Superior temporal gyrus (tissue), 1 donor: ENCODE data around the gene ERLIN1.

Source experiments
- DNase-seq: peaks from one replicate; pipeline ENCODE4 v3.0.0-alpha.2; 2016; ENCODE audit errors: extremely low spot score

The ERLIN1 gene

GRCh38 chr10:100185364-100186252, at the start of gene ERLIN1:
Gene ERLIN1, minus strand, starts transcription at chr10:100186029. Its CDS starts 403 bp downstream, at chr10:100185626.
- DNase-seq, result peak; percentile 94

DNA sequence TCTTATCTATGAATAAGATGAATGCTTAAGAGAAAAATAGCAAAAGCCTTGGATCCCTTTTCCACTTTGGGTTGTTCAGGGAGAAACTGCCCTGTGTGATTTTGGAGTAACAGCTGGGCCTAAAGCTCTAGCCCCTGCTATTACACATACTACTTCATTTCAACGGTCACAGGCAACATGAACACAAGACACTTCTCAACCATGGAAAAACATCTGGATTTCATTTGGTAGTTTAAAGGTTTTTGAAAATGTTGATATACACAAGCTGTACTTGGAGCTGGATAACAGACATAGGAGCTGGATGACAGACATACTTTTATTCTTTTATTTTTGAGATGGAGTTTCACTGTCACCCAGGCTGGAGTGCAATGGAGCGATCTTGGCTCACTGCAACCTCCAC, 46.3 kb upstream of the ERLIN1 start:
- no peak for DNase-seq

GRCh38 chr10:100229819-100230422, 44.1 kb upstream of the ERLIN1 start:
- DNase-seq, result no peak

DNA sequence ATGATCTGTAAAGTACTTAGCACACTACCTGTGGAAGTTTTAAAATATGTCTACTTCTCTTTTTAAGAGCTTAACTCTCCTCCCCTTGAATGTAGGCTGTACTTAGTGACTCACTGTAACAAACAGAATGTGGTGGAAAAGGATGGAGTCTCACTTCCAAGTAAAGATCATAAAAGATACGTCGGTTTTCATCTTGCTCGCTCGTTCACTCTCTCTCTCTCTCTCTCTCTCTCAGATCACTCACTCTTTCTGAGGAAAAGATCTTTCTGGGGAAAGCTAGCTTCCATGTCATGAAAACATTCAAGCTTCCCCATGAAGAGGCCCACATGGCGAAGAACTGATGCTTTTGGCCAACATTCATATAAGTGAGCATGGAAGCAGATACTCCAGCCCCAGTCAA, 38.0 kb upstream of the ERLIN1 start:
- DNase-seq, result no peak

- DNase-seq, result no peak
These were observed 36.7 kb upstream of the ERLIN1 start for GRCh38 chr10:100222529-100222928.

DNA sequence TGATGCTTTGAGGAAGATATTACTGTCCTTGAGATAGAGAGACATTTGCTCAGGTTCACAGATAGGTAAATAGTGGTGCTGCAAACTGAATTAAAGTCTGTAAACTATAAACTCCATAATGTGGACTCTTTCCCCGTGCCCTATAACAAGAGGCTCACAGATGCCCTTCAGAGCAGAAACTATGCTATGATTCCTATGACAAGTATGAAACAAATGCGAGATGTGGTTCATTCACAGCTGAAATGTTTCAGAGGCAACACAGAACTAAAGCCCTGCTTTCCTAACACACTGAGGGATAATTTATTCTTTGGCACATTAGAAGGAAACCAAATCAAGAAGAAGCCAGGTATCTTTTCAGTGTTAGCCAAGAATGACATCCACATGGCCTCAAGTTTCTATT, 30.2 kb upstream of the ERLIN1 start:
- DNase-seq, result no peak

GRCh38 chr10:100209303-100209702, 23.5 kb upstream of the ERLIN1 start:
- no peak for DNase-seq

- no peak for DNase-seq
These were observed 22.4 kb upstream of the ERLIN1 start for GRCh38 chr10:100208276-100208675.

- DNase-seq, result no peak
These were observed 18.5 kb upstream of the ERLIN1 start for GRCh38 chr10:100204370-100204769.

- DNase-seq, result no peak
These were observed 15.7 kb upstream of the ERLIN1 start for GRCh38 chr10:100201549-100201948.

- DNase-seq, result no peak
These were observed 8.9 kb upstream of the ERLIN1 start for GRCh38 chr10:100194711-100195110.

DNA sequence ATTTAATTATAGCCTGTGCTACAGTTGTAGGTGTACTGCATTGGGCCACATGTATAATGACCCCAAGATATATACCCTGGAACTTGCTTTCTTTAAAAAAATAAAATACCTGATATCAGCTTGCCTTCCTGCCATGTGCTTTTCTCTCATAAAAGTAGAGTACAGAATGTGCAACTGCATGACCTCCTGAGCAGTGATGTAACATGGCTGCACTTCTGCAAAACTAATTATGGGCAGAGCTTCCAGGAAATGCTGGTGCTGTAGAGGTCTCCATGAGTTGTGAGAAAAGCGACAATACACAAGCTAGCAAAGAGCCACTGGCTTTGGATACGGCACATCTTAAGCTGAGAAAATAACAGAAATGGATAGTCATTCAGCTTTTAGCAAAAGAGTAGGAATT, 6.5 kb upstream of the ERLIN1 start:
- DNase-seq, result no peak

- no peak for DNase-seq
These were observed 704 bp upstream of the ERLIN1 start for GRCh38 chr10:100186253-100187212.

DNA sequence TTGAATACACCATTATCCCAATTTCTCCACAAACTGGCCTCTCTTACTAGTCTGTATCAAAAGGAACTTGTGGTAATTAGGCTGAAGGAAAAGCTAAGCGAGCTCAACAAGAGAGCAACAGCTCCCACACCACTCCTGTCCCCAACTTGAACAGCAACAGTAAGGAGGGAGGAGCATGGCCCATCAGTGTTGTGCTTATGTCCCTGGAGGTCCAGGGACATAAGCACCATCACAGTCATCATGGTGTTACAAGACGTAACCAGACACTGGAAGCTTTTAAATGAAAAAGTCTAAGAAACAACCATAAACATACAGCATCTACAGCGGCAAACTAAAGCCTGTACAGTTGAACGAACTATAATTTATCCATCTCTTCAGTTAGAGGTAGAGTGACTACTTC, 989 bp downstream of the ERLIN1 start:
- DNase-seq, result no peak

GRCh38 chr10:100184426-100184825, 1.4 kb downstream of the ERLIN1 start:
- DNase-seq, result no peak

GRCh38 chr10:100183481-100183880, 2.3 kb downstream of the ERLIN1 start:
- no peak for DNase-seq

DNA sequence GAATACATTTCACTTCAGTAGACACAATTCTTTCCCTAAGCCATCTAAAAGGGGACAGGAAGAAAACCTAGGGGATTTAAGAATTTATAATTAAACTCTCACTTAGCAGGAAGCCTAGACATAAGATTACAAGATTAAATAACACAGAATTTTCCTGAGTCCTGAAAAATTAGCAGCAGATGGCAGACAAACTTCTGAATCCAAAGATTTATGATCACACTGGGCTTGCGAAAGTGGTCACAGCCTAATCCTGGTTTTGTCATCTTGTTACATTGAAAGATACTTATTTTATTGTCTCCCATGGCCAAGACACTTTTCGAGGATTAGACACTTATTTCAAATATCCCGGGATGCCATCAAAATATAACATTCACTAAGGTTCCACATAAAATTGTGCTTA, 2.9 kb downstream of the ERLIN1 start:
- no peak for DNase-seq

DNA sequence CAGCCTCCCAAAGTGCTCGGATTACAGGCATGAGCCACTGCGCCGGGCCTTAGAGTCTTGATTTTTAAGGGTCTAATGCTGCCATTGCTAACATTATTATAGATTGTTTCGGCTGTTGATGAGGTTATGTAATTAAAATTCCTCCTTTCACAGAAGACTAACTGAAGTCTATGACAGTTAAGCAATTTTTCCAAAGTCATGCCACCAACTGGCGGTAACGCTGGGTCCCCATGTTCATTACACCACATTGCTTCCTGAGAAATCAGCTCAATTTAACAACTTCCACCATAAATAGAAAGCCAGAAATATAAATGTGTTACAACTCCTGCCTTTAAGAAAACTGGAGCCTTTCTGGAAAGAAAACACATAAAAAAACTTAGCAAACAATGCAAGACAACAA, 3.5 kb downstream of the ERLIN1 start:
- no peak for DNase-seq

DNA sequence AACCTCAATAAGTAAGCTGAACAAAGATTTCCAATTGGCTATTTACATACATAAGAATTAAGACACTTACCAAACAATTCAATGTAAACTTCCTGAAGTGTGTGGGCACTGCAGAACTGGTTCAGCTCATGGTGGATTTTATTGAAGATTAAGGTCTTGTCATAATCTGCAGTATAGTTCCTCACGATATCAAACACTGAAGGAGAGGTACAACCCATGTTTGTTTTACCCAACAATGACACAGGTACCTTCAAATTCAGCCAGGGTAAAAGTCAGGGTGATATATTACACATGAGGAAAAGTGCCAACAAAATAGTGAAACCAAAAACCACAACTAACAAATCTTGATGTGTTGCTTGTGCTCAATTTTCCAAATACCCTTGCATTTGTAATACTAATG, 10.0 kb downstream of the ERLIN1 start:
- DNase-seq, result no peak

GRCh38 chr10:100174699-100175677, 10.8 kb downstream of the ERLIN1 start:
- no peak for DNase-seq

GRCh38 chr10:100173035-100173434, 12.8 kb downstream of the ERLIN1 start:
- DNase-seq, result no peak
